ENCODE data around the gene NPLOC4.

- TF ChIP-seq RBM22 (optimal IDR thresholded peaks at IDR 0.05; ENCODE audit: low read length) = no peak
- TF ChIP-seq ZNF138 (CRISPR knock-in tag; IDR thresholded peaks at IDR 0.05; ENCODE audit: low read depth) = no peak
- no peak for TF ChIP-seq GABPA (IDR thresholded peaks at IDR 0.05; ENCODE audit: low read depth, low read length)
- no peak for TF ChIP-seq GABPA (CRISPR knock-in tag; IDR thresholded peaks at IDR 0.05; ENCODE audit: low read depth)
- no peak for TF ChIP-seq POLR2A (IDR thresholded peaks at IDR 0.05; ENCODE audit: insufficient read depth in 1 of 2, low read depth in 2 of 2, low read length in 2 of 2)
- no peak for TF ChIP-seq DPF2 (CRISPR knock-in tag; IDR thresholded peaks at IDR 0.05; ENCODE audit: borderline replicate concordance, low read depth)
- TF ChIP-seq ZSCAN5A (CRISPR knock-in tag; IDR thresholded peaks at IDR 0.05; ENCODE audit: borderline replicate concordance) = no peak
- no peak for TF ChIP-seq CTCF (CRISPR knock-in tag; IDR thresholded peaks at IDR 0.05)
- TF ChIP-seq ZNF83 (CRISPR knock-in tag; IDR thresholded peaks at IDR 0.05; ENCODE audit: borderline replicate concordance) = no peak
- TF ChIP-seq ZNF101 (CRISPR knock-in tag; IDR thresholded peaks at IDR 0.05; ENCODE audit: borderline replicate concordance, low read depth) = no peak
These were observed 11.8 kb upstream of the NPLOC4 start for GRCh38 chr17:81648707-81649085.

All from HepG2 (cell line).